GM19035 (cell line): Measurements from ENCODE around the gene CAMKMT.

ENCODE experiments used
- ATAC-seq: cut with Tn5 transposase; IDR thresholded peaks from one replicate; pipeline ENCODE4 v1.9.1; 2021; ENCODE audit not compliant: unreplicated experiment

The CAMKMT gene

DNA sequence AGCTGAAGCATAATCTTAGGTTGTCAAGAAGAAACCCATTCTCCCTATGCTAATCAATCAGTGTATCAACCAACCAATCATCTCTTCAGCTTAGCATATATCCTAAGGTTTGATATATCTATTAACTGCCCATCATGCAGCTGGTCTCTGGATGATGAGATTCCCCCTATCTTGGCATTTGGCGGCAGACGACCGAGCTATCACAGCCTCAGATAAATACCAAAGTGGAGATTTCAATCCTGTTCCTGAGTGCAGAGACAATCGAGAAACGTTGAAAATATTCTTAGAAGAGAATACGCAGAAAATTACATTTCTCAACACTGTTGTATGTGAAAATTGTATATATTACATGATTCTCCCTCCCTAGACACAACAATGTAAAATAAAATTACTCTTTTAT, 320.7 kb downstream of the CAMKMT start:
- ATAC-seq: no peak

DNA sequence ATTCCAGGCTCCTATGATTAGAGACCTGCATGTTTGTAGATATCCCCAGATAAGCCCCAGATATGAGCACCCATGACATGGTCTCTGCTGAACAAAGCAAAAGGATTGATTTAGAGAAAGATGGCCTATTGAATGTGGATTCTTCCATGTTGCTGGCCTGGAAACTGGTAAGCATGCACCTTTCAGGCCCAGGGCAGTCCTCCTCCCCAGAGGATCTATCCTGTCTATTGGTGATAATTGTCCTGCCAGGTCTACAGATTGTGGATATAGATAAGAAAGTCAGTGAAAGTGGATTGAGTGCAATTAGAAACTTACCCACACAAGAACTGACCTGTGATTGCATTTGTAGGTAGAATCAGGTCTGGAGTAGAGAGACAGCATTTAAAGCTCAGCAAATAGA, 322.8 kb downstream of the CAMKMT start:
- ATAC-seq: no peak

DNA sequence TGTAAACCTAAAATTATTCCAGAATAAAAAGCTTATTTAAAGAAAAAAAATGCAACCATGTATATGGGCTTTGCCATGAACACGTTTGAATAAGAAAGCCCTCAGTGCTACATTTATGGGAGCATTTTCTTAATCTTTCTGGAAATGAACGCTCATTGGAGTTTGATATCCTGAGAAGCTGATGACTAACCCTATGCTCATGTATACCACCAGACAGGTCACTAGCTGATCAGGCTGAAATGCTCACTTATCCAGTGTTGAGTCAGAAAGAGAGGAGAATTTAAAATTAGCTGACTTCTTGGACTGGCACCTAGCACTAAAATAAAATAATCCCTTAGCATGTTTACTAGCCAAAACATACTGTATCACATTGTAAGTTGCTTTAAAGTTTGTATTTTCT, 324.8 kb downstream of the CAMKMT start:
- ATAC-seq: no peak

DNA sequence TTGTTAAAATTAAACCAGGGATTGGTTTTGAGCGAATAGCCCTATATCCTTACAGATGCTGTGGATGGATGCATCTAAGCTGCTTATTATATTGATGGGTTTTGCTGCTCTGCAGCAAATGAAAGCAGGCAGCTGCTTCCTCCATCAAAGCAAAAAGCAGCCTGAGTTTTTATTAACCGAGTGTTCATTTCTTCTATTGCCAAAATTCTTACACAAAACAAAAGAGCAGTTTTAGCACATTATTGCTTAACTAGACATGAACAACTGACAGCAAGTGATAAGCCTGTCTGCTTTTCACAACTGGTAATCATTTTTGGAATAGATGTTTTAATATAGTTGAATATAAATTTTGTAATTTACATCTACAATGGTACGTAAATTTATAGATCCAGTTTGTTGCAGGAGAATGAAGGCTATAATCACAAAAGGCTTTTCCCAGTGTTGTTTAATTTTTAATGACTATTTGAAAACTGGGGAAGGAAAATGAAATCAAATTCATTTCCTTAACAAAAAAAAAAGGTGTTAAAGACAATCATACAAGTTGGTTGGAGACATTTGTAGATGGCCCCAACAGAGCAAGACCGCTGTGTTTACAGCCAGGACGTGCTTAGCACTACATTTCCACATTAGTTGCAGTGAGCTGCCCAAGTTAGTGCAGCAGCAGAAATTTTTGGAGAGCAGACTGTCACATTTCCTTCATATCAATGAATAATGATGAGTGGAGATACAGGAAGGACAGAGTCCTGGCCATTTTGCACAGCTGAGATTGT, 326.1 kb downstream of the CAMKMT start:
- ATAC-seq: no peak

DNA sequence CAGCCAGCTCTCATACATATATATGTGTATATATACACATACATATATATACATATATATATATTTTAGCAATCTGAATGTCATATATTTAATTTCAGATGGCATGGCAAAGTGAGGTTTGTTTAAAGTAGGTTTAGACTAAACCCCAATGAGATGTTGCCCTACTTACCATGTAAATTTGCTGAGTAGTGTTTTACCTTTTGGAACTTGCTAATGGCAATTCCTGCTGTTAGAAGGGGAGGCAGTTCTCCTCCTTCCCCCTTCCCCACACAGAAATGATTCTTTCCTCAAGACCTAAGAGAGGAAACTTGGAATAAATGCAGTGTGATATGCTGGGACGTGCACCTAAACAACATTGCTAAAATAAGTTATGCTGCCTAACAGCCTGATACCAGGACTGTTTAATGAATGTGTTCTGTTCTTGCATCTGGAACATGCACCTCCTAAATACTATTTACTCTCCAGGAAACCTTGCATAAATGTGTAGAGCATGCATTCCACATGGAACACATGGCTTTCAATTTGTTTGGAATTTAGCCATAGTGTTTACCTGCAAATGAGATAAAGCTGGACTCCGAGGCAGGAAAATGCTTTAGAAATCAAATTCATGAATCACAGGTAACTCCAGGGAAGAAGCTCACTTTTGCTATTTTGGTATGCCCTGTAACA, 326.8 kb downstream of the CAMKMT start:
- no peak for ATAC-seq

DNA sequence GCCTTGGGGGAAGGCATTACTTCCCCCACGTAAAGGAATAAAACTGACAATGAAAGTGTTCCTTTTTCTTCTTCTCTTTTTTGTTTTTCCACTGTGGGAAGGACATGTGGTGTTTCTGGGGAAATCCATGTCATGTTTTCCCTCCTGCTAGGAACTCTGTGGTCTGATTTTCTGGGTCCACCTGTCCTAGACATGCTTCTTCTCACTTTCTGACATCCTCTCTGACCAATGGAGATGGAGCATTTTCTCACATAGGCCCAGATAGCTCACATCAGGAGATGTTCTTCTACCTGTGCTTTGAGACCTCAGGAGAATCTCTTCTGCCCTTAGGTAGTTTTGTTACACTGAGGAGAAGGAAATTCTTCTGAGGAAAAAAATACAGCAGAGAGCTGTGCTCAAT, 327.8 kb downstream of the CAMKMT start:
- no peak for ATAC-seq

DNA sequence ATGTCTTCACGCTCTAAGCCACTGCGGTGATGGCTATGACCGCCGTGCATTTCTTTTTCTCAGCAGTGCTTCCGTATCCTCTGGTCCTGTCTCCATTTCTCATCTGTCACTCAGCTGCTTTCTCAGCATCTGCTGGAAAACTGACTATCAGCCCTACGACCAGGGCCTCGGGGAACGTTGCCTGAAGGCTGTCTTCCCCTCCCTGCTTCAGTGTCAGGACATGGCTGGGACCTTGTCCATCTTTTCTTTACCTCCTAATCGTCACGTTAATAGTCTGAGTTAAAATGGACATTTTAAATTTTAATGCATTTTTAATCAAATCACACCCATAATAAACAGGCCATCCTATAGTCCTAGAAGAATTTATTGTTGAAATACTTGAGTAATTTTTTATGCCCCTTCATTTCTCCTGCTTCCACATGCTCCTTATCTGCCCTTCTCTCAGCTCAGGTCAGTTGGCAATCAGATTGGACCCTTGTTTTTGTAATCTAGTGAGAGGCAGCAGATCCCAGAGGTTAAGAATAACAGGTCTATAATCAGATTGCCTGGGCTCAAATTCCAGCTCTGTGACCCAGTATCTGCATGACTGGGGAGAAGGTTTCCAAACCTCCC, 329.5 kb downstream of the CAMKMT start:
- ATAC-seq: no peak

DNA sequence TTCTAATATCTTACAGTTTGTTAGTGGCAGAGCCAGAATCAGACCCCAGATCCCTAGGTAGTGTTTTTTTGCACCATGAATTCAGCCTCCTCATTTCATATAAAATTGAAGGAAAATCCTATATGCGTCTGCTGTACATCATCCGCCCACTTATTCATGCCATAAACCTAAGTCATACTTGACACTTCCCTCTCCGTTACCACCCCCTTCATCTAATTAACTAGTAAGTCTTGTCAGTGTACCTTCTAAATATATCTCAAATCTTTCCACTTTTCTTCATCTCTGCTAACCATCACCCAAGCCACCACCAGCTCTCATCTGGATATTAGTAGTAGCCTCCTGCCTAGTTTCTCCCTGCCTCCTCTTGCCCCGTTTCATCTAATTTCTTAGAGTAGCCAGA, 331.1 kb downstream of the CAMKMT start:
- no peak for ATAC-seq

DNA sequence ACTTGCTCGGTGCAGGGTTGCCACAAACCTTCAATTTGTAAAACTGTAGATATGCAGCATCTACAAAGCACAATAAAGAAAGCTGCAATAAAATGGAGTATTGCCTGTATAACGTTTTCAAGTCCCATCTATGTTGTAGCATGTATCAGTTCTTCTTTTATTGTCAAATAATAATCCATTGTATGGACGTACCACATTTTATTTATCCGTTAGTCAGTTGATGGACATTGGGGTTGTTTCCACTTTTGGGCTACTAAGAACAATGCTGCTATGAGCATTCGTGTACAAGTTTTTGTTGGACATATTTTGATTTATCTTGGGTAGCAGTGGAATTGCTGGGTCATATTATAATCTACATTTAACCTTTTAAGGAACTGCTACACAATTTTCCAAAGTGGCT, 339.1 kb downstream of the CAMKMT start:
- ATAC-seq: no peak

DNA sequence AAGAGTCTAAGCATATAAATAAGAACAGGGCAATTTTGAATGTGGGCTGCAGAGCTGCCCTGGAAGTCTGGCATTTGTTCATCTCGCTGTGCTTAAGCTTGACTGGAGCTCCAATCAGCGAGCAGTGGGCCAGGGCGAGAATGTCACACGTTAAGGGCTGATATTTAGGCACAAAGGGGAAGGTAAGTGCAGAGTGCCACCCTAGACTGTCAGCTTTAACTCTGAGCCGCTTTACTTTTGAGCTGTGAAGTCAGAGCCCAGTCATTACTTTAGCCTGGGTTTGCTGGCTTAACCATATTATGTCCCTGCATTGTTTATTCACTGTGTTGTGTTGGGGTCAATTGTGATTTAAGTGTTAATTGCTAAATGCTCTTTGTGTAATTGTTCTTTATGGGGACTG, 343.6 kb downstream of the CAMKMT start:
- no peak for ATAC-seq

DNA sequence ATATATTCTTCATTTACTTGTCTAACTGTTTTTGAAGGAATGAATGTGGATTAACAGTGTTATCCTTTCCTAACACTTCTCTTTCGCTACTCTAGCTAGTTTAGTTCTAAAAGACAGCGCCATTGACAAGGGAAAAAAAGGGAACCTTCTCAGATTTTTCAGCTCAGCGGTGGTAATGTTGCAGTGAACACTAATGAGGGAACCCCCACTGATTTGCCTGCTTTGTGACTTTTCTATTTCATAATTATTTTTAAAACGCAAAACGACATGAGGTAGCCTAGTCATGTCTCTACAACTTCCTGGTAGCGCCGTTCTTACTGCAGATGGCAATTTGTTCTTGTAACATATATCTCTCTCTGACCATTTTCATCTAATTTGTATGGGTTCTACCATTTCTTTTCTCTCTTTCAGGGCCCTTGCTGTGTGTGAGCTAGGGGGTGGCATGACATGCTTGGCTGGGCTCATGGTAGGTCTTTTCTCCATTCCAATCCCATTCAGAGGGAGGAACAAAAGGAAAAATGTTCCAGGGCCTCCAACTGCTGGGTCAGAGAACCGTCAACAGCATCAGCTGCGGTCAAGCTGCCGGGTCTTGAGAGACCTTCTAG, 344.2 kb downstream of the CAMKMT start:
- no peak for ATAC-seq

DNA sequence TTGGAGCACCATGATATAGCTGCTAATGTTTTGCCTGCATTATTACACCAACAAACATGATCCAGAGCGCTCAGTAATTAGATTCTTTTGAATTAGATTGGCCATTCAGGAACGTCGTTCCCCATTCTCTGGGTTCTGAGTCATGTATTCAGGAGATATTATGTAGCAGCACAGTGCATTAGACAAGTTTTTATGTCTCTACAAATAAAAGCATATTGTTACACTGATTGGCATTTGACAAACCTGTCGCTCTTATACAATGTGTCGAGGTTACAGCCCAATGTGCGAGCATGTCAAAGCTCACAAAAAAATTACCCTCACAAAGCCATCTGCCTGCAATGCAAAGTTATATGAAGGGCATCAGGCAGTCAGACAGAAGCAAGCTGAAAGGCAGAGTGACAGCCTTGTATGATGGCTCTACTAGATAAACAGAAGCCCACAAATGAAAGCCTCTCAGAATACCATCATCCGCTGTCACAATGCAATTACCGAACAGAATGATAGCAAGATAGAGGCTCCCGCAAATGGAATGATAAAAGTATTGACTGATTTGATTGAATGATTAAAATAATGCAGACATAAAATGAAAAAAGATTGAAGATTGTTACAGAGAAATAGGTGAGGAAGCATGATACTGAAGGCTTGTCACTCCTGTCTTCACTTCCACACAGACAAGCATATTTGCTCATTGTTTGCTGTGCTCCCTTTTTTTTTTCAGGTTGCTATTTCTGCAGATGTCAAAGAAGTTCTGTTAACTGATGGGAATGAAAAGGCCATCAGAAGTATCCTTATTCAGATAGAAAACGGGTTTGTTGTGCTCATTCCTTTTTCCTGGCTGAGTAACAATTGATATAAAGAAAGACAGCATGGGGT, 345.2 kb downstream of the CAMKMT start:
- ATAC-seq: no peak

DNA sequence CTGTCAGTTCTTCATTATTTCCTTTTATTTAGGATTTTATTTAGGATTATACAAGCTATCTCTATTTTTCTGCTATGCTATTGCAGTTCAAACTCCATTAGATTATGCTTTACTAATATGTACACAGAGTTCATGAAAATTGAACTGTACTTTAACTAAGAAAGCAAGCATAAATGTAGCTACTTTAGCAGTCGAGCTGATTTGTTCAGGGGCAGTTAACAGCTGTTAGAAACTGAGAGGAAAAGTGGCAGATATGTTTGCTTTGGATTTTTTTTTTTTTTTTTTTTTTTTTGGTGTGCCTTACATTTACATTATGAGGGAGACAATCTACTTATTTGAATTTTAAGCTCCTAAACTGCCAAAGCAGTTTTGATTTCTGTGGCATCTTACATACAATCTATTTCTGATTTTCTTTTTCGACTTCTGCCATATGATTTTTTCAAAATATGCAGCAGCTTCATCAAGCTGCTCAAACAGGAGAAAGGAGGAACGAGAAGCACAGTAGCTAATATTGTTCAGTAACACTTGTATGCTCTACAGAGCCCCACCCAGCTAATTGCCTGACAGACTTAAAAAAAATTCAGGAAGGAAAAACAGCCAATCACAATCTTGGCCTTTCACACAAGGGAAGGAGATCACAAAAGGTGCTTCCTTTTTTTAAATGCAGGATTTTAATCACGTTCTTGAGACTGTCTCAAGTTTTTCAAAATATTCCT, 346.4 kb downstream of the CAMKMT start:
- no peak for ATAC-seq

DNA sequence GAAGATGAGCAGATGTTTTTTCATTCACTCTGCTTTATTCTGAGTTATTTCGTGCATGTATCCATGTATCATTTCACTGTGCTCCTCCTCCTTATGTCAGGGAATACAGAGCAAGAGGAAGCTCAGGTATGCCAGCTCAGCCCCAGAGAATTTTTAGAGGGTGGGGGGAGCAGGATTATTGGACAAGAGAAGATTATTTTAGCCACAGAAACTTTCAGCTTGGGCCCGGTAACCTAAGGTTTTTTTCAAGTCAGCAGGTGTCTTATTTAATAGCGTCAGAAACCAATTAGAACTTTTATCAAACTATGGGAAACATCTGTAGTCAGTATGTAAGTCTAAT, 346.9 kb downstream of the CAMKMT start:
- no peak for ATAC-seq

DNA sequence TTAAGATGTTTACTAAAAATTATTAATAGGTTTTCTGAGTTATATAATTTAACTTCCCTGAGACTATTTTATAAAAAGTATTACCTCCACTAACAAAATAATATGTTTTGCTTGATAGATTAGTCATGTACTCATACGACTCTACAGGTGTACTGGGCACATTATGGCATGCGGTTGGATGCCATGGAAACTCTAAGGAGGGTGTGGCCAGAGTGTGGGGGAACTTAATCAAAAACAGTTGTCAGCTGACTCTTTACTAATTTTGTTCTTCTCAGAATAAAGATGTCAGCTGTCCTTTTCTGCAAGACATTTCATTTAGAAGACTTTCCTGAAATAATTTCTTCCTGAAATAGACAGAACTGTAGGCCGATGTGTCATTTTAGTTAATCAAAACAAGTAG, 351.4 kb downstream of the CAMKMT start:
- no peak for ATAC-seq

DNA sequence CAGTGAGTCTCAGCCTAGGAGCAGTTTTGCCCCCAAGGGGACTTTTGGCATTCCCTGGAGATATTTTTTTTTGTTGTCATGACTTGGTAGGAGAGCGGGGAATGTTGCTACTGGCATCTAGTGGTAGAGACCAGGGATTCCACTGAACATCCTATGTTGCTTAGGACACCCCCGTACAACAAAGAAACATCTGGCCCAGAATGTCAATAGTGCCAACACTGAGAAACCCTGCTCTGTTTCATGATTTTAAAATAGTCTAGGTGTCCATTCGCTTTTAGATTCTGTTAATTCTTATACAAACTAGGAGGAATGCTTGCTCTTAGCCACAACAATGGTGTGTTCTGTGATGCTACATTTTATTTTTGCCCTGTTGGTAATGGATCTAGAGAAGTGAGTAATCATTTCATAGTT, 353.9 kb downstream of the CAMKMT start:
- no peak for ATAC-seq

DNA sequence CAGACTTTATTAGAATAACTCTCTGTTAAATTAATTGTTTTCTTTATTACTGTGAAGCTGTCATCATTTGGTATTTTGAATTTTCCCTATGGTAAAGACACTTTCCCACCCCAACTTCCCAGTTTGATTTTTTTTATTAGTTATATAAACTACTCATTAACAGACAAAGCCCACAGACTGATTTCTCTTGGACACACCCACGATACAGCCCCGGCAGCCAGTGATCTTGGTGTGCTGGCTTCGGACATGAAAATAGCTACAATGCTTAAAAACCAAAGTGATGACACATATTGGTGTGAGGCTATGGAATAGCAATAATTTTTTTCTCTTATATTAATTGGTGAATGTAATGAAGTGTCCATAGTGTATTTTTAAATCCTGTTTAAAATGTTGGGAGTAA, 354.4 kb downstream of the CAMKMT start:
- no peak for ATAC-seq

DNA sequence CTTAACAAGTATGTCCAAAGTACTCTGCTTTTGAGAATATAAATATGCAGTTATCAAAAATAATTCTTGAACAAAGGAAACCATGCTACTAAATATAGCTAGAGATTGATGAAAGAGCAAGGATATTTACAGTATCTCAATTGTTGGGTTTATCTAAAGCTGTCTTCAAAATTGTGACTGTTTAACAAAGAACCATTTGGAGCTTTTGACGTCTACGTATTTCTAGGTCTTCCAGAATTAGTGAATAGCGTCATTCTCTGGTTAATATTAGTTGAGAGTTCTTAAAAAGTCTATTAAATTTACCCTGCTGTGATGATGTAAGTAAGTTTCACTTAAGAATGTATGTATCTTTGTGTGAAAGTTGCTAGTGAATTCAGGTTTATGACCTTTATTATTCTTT, 356.7 kb downstream of the CAMKMT start:
- no peak for ATAC-seq

DNA sequence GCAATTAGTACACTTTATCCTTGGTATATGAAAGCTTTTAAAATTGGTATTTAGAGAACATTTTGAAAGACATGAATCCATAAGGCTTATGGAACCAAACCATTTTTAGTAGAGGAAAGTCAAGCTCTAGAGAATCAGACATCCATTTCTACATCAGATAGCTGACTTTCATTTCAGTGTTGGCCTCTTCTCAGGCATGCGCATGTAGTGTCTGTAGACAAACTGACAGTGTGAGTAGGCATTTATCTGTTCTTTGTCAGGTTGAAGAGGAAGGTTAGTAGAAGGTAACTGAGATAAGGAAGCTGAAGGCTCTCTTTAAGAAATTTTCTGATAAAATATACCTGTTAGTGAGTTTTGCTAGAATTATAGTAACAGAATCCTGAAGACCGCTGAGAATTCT, 357.8 kb downstream of the CAMKMT start:
- ATAC-seq: no peak

DNA sequence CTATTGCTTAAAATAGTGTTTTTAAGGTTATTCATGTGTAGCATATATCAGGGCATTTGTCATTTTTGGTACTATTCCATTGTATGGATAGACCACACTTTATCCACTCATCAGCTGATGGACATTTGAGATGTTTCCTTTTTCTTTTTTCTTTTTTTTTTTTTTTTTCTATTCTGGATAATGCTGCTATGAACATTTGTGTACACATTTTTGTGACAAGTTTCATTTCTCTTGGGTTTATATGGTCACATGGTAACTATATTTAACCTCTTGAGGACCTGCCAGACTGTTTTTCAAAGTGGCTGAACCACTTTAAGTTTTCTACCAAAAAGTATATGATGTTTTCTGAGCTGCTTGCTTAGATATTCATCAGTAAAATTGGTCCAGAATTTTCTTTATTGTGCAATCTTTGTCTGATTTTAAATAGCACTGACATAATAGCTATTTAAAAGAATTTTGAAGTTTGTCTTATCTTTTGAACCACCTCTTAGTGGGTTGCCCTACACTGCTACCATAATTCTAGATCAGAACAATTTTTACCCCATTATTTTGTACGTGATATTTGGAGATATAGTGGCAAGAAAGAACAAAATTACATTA, 360.4 kb downstream of the CAMKMT start:
- ATAC-seq: no peak
